ENCODE data around the gene KIAA2012. TPM values are rescaled to one million over a fixed set of nuclear protein-coding genes. Genes with fewer than 3 reads are reported as not detected.

Gene KIAA2012
- total and polyA plus RNA-seq, 2 of the 8 experiments (the other 6 are each of a cell fraction or from before 2014, with no cell fraction given), result not detected

DNA sequence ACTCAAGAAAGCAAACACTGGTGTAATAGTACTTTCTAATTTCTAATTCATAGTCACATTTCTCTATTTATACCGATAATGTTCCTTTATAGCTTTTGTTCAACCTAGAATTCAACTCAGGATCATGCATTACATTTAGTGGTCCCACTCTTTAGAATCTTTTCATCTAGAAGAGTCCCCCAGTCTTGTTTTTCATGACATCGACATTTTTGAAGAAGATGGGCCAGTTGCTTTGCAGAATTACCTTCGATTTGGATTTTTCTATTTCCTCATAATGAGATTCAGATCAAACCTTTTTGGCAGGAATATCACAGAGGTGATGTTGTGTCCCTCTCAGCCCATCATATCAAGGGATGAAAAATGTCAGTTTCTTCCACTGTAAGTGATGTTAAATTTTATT, 35.3 kb downstream of the KIAA2012 start:
- H3K27me3 ChIP-seq (replicated peaks in 1 of 4; ENCODE audit: control insufficient read depth in 3 of 4, extremely low read depth in 1 of 4, insufficient read depth in 3 of 4, low read length in 3 of 4), result no peaks in the 10 kb centered on the region
- H2BK20ac ChIP-seq (ENCODE audit: low read length), result no peak overlapping the region
- H3K23me2 ChIP-seq (ENCODE audit: low read depth, low read length), result no peaks in the 10 kb centered on the region; the same call in 1 of the 2 replicates
- no peak for DNase-seq (ENCODE audit: low read depth in 1 of 2, low spot score in 2 of 2)
- no peak overlapping the region for H3K9ac ChIP-seq (replicated peaks in 1 of 4; ENCODE audit: extremely low read depth in 1 of 4, low read depth in 3 of 4, low read length in 3 of 4)
- POLR2A ChIA-PET (ENCODE audit: partially characterized antibody), result no interaction called here
- no peaks in the 10 kb centered on the region for H3K79me2 ChIP-seq (ENCODE audit: control insufficient read depth in 1 of 2, insufficient read depth in 2 of 2, low read length in 2 of 2)
- no peak overlapping the region for H4K8ac ChIP-seq (ENCODE audit: extremely low read depth, insufficient read depth, low read length)
- no peak overlapping the region for H3K4ac ChIP-seq (replicated peaks; ENCODE audit: insufficient read length, low read depth, low read length)
- H4K91ac ChIP-seq (replicated peaks; ENCODE audit: insufficient read length, low read length), result no peak overlapping the region
- no peak overlapping the region for H3K18ac ChIP-seq (ENCODE audit: extremely low read depth, low read length)
- no peak overlapping the region for H3K23ac ChIP-seq (ENCODE audit: insufficient read length)
- H2AK5ac ChIP-seq (ENCODE audit: low read depth, low read length), result no peak overlapping the region
- CTCF ChIA-PET (ENCODE audit: partially characterized antibody), result interaction anchor here (0.6 to 3.9 kb wide), 4 partner anchors 9 to 90 kb away, joined by 3 to 16 read pairs (median 4); no protein-coding TSS in a partner anchor
- no peak overlapping the region for H4K5ac ChIP-seq (ENCODE audit: insufficient read length, low read depth, low read length)
- H3K9me3 ChIP-seq (ENCODE audit: insufficient read depth in 2 of 2, low read depth in 1 of 2, low read length in 1 of 2), result no peaks in the 10 kb centered on the region
- no peak overlapping the region for H2BK120ac ChIP-seq (replicated peaks; ENCODE audit: low read depth, low read length)
- no peak overlapping the region for H2AFZ ChIP-seq (ENCODE audit: low read length)
- peaks cover 0 to 11% (median 3%) of the 10 kb centered on the region in 4 experiments; a peak in 5 of 7 replicates for H3K4me1 ChIP-seq (replicated peaks in 1 of 4; ENCODE audit: control insufficient read depth in 3 of 4, insufficient read depth in 4 of 4, low read length in 3 of 4)
- no peaks in the 10 kb centered on the region for H3K79me1 ChIP-seq (ENCODE audit: low read depth, low read length)
- WGBS, 2 experiments (ENCODE audit: extremely low coverage in 1 of 2, insufficient coverage in 1 of 2, insufficient read length in 1 of 2, insufficient replicate concordance in 2 of 2, low coverage in 1 of 2, low lambda C conversion rate in 2 of 2, missing lambda C conversion rate in 1 of 2), result 94% methylated on average over 3 of the region's 3 CpGs; no CpG with 5 or more reads in 1 of the 2 experiments
- no peak overlapping the region for H3K4me3 ChIP-seq (ENCODE audit: extremely low read depth in 1 of 4, insufficient read depth in 2 of 4, low read depth in 3 of 4, low read length in 4 of 4)
- H3K14ac ChIP-seq (ENCODE audit: insufficient read length), result no peak overlapping the region
- TF ChIP-seq POLR2A (IDR thresholded peaks at IDR 0.05; ENCODE audit: control extremely low read depth in 1 of 2, low read depth in 2 of 2, low read length in 2 of 2) (no peak), GABPA (IDR thresholded peaks at IDR 0.05; ENCODE audit: borderline replicate concordance, insufficient read depth, low read length) (no peak), ATF2 (IDR thresholded peaks at IDR 0.05; ENCODE audit: low read length) (no peak), TCF12 (IDR thresholded peaks at IDR 0.05; ENCODE audit: low read depth, low read length) (no peak), CBX8 (IDR thresholded peaks at IDR 0.05; ENCODE audit: borderline replicate concordance, low read depth, low read length) (no peak), CHD1 (IDR thresholded peaks at IDR 0.05; ENCODE audit: low read depth, low read length) (no peak), SP4 (IDR thresholded peaks at IDR 0.05; ENCODE audit: low read length) (no peak), EP300 (IDR thresholded peaks at IDR 0.05; ENCODE audit: borderline replicate concordance in 1 of 2, low read depth in 2 of 2, low read length in 2 of 2) (no peak), SRF (IDR thresholded peaks at IDR 0.05; ENCODE audit: low read depth, low read length) (no peak)
- FAIRE-seq, result no peak
- H2BK15ac ChIP-seq (ENCODE audit: low read length), result no peak overlapping the region
- H3K27ac ChIP-seq (ENCODE audit: low read depth, low read length), result no peak overlapping the region
- no peak overlapping the region for H2BK12ac ChIP-seq (ENCODE audit: low read depth, low read length)
- no peaks in the 10 kb centered on the region for H3K36me3 ChIP-seq (ENCODE audit: control insufficient read depth in 2 of 4, insufficient read depth in 4 of 4, low read length in 3 of 4)
- no peak overlapping the region for H2BK5ac ChIP-seq (ENCODE audit: low read depth, low read length)
- H4K20me1 ChIP-seq (replicated peaks in 1 of 2; ENCODE audit: control insufficient read depth in 1 of 2, insufficient read depth in 2 of 2, low read length in 2 of 2), result no peaks in the 10 kb centered on the region
- no peak overlapping the region for H3K4me2 ChIP-seq (ENCODE audit: insufficient read depth in 1 of 2, low read depth in 2 of 2, low read length in 2 of 2)
- no peak overlapping the region for H3K56ac ChIP-seq (replicated peaks; ENCODE audit: insufficient read length, low read depth, low read length)

All from H1 (cell line).